ENCODE data around the gene RXRA.

The RXRA gene

GRCh38 chr9:134367061-134367460 lies 40.8 kb downstream of the RXRA start:
- DNase-seq (ENCODE audit: low read depth in 2 of 2), result no peak

- no peak for DNase-seq (ENCODE audit: low read depth in 2 of 2)
Measured at GRCh38 chr9:134367791-134368490, 41.7 kb downstream of the RXRA start.

GRCh38 chr9:134368571-134368970 lies 42.3 kb downstream of the RXRA start:
- DNase-seq (ENCODE audit: low read depth in 2 of 2), result no peak

- no peak for DNase-seq (ENCODE audit: low read depth in 2 of 2)
Measured at GRCh38 chr9:134369416-134370212, 43.4 kb downstream of the RXRA start.

GRCh38 chr9:134370213-134370492 lies 43.9 kb downstream of the RXRA start:
- DNase-seq (ENCODE audit: low read depth in 2 of 2), result no peak

GRCh38 chr9:134370638-134371037 lies 44.4 kb downstream of the RXRA start:
- DNase-seq (ENCODE audit: low read depth in 2 of 2), result no peak

GRCh38 chr9:134371731-134372130 lies 45.5 kb downstream of the RXRA start:
- no peak for DNase-seq (ENCODE audit: low read depth in 2 of 2)

GRCh38 chr9:134372581-134373267 lies 46.5 kb downstream of the RXRA start:
- no peak for DNase-seq (ENCODE audit: low read depth in 2 of 2)

GRCh38 chr9:134373269-134373668 lies 47.0 kb downstream of the RXRA start:
- no peak for DNase-seq (ENCODE audit: low read depth in 2 of 2)

- DNase-seq (ENCODE audit: low read depth in 2 of 2), result no peak
Measured at GRCh38 chr9:134373953-134374300, 47.7 kb downstream of the RXRA start.

- DNase-seq (ENCODE audit: low read depth in 2 of 2), result no peak
Measured at GRCh38 chr9:134374301-134375010, 48.2 kb downstream of the RXRA start.

- no peak for DNase-seq (ENCODE audit: low read depth in 2 of 2)
Measured at GRCh38 chr9:134375011-134375390, 48.7 kb downstream of the RXRA start.

- DNase-seq (ENCODE audit: low read depth in 2 of 2), result no peak
Measured at GRCh38 chr9:134375430-134376385, 49.5 kb downstream of the RXRA start.

- DNase-seq (ENCODE audit: low read depth in 2 of 2), result no peak
Measured at GRCh38 chr9:134376386-134377142, 50.3 kb downstream of the RXRA start.

GRCh38 chr9:134377143-134377484 lies 50.9 kb downstream of the RXRA start:
- DNase-seq (ENCODE audit: low read depth in 2 of 2), result no peak

- no peak for DNase-seq (ENCODE audit: low read depth in 2 of 2)
Measured at GRCh38 chr9:134377976-134378375, 51.7 kb downstream of the RXRA start.

- no peak for DNase-seq (ENCODE audit: low read depth in 2 of 2)
Measured at GRCh38 chr9:134378901-134379338, 52.7 kb downstream of the RXRA start.

GRCh38 chr9:134379831-134380365 lies 53.6 kb downstream of the RXRA start:
- DNase-seq (ENCODE audit: low read depth in 2 of 2), result no peak

GRCh38 chr9:134380542-134381271 lies 54.5 kb downstream of the RXRA start:
- no peak for DNase-seq (ENCODE audit: low read depth in 2 of 2)

- DNase-seq (ENCODE audit: low read depth in 2 of 2), result no peak
Measured at GRCh38 chr9:134381272-134381661, 55.0 kb downstream of the RXRA start.

Measured in fibroblast of skin of left quadriceps (primary cell).